H9 (cell line): ENCODE measurements around the gene FBN1. TPM values are rescaled to one million over a fixed set of nuclear protein-coding genes. Genes with fewer than 3 reads are reported as not detected.

Source experiments
- DNase-seq: peaks from one replicate; pipeline ENCODE4 v3.0.0-alpha.2; 2017
- H2AFZ ChIP-seq: one replicate; pipeline ENCODE4 v1.6.1; 2013; ENCODE audit warnings: mild to moderate bottlenecking, low read length, control low read depth, moderate library complexity
- H2AK5ac ChIP-seq: 2 replicates; pipeline ENCODE4 v1.6.1; 2013; ENCODE audit warnings: low read length, control low read depth, mixed read lengths; ENCODE audit not compliant: insufficient read length
- H2BK120ac ChIP-seq: one replicate; pipeline ENCODE4 v1.6.1; 2013; ENCODE audit warnings: low read depth, mild to moderate bottlenecking, low read length, control low read depth, inconsistent platforms; ENCODE audit not compliant: poor library complexity, severe bottlenecking
- H2BK12ac ChIP-seq: 2 replicates; pipeline ENCODE4 v1.6.1; 2013; ENCODE audit warnings: low read length, control low read depth, mixed read lengths, low read depth; ENCODE audit not compliant: insufficient read length
- H2BK15ac ChIP-seq: 2 replicates; pipeline ENCODE4 v1.6.1; 2013; ENCODE audit warnings: low read depth, low read length, control low read depth
- H2BK20ac ChIP-seq: one replicate; pipeline ENCODE4 v1.6.1; 2013; ENCODE audit warnings: low read depth, mild to moderate bottlenecking, low read length, control low read depth, inconsistent platforms; ENCODE audit not compliant: poor library complexity, severe bottlenecking
- H2BK5ac ChIP-seq: 2 replicates; pipeline ENCODE4 v1.6.1; 2013; ENCODE audit warnings: low read length, control low read depth, mixed read lengths; ENCODE audit not compliant: insufficient read length
- H3K14ac ChIP-seq: 2 replicates; pipeline ENCODE4 v1.6.1; 2013; ENCODE audit warnings: low read length, control low read depth; ENCODE audit not compliant: insufficient read depth
- H3K18ac ChIP-seq: 2 replicates; pipeline ENCODE4 v1.6.1; 2013; ENCODE audit warnings: low read depth, mild to moderate bottlenecking, mixed read lengths, low read length, control low read depth; ENCODE audit not compliant: insufficient read length
- H3K23ac ChIP-seq: 2 replicates; pipeline ENCODE4 v1.6.1; 2013; ENCODE audit warnings: low read length, control low read depth, mixed read lengths, low read depth; ENCODE audit not compliant: insufficient read length
- H3K23me2 ChIP-seq: 2 replicates; pipeline ENCODE4 v1.6.1; 2013; ENCODE audit warnings: low read depth, mild to moderate bottlenecking, mixed read lengths, low read length, control low read depth; ENCODE audit not compliant: insufficient read length, poor library complexity, severe bottlenecking
- H3K27ac ChIP-seq: 2 replicates; pipeline ENCODE4 v1.5.1; 2013; ENCODE audit warnings: low read length, control low read depth, mixed read lengths, low read depth; ENCODE audit not compliant: insufficient read length
- H3K27me3 ChIP-seq: 2 replicates; pipeline ENCODE4 v1.6.1; 2013; ENCODE audit warnings: low read length, control low read depth, inconsistent platforms; ENCODE audit not compliant: insufficient read depth
- H3K4ac ChIP-seq: 2 replicates; pipeline ENCODE4 v1.6.1; 2013; ENCODE audit warnings: low read depth, mild to moderate bottlenecking, control low read depth, inconsistent platforms, low read length, moderate library complexity
- H3K4me1 ChIP-seq: 2 replicates; pipeline ENCODE4 v1.6.1; 2013; ENCODE audit warnings: low read length, control low read depth, inconsistent platforms; ENCODE audit not compliant: insufficient read depth
- H3K4me2 ChIP-seq: 2 replicates; pipeline ENCODE4 v1.6.1; 2013; ENCODE audit warnings: low read length, control low read depth, mixed read lengths; ENCODE audit not compliant: insufficient read length, insufficient read depth
- H3K56ac ChIP-seq: 2 replicates; pipeline ENCODE4 v1.6.1; 2013; ENCODE audit warnings: low read depth, mild to moderate bottlenecking, mixed read lengths, low read length, control low read depth; ENCODE audit not compliant: insufficient read length
- H3K79me1 ChIP-seq: 2 replicates; pipeline ENCODE4 v1.6.1; 2013; ENCODE audit warnings: low read depth, mild to moderate bottlenecking, moderate library complexity, low read length, control low read depth, inconsistent platforms; ENCODE audit not compliant: insufficient read depth, poor library complexity, severe bottlenecking
- H3K79me2 ChIP-seq: 2 replicates; pipeline ENCODE4 v1.6.1; 2013; ENCODE audit warnings: low read length, control low read depth, inconsistent platforms; ENCODE audit not compliant: insufficient read depth
- H3K9ac ChIP-seq: 2 replicates; pipeline ENCODE4 v1.6.1; 2013; ENCODE audit warnings: low read length, control low read depth, mixed read lengths; ENCODE audit not compliant: insufficient read length; ENCODE audit errors: extremely low read depth
- H3K9me3 ChIP-seq: one replicate; pipeline ENCODE4 v1.6.1; 2013; ENCODE audit warnings: low read depth, low read length, inconsistent platforms; ENCODE audit not compliant: control insufficient read depth
- H3T11ph ChIP-seq: one replicate; pipeline ENCODE4 v1.6.1; 2013; ENCODE audit warnings: mild to moderate bottlenecking, low read length, control low read depth, inconsistent platforms
- H4K20me1 ChIP-seq: one replicate; pipeline ENCODE4 v1.6.1; 2013; ENCODE audit not compliant: control insufficient read depth, insufficient read length, insufficient read depth
- H4K5ac ChIP-seq: 2 replicates; pipeline ENCODE4 v1.6.1; 2013; ENCODE audit warnings: low read depth, mild to moderate bottlenecking, mixed read lengths, low read length, control low read depth; ENCODE audit not compliant: insufficient read length
- H4K8ac ChIP-seq: replicated peaks from 2 replicates; pipeline ENCODE4 v1.6.1; 2013; ENCODE audit warnings: low read length, control low read depth, mixed read lengths, low read depth; ENCODE audit not compliant: insufficient read length
- H4K91ac ChIP-seq: 2 replicates; pipeline ENCODE4 v1.6.1; 2013; ENCODE audit warnings: low read depth, mild to moderate bottlenecking, moderate library complexity, mixed read lengths, low read length, control low read depth; ENCODE audit not compliant: insufficient read length
- H3K27ac Mint-ChIP-seq, 3 experiments: 2 replicates in 2 of 3; 3 replicates in 1 of 3; pipeline ENCODE4 v1.8.0; 2020 to 2021; ENCODE audit warnings: mixed read lengths in 3 of 3, mild to moderate bottlenecking in 1 of 3, moderate library complexity in 1 of 3
- H3K27me3 Mint-ChIP-seq: 2 replicates; pipeline ENCODE4 v1.8.0; 2021; ENCODE audit warnings: low read depth, mild to moderate bottlenecking, moderate library complexity, mixed read lengths
- H3K36me3 Mint-ChIP-seq, 3 experiments: 2 replicates in 2 of 3; 3 replicates in 1 of 3; pipeline ENCODE4 v1.8.0; 2020 to 2021; ENCODE audit warnings: low read depth in 3 of 3, mixed read lengths in 3 of 3; ENCODE audit not compliant: insufficient read depth in 1 of 3
- H3K4me1 Mint-ChIP-seq, 2 experiments: 2 replicates each; pipeline ENCODE4 v1.8.0; 2020; ENCODE audit warnings: mixed read lengths in 2 of 2
- H3K4me3 Mint-ChIP-seq, 2 experiments: 2 replicates in 1 of 2; 3 replicates in 1 of 2; pipeline ENCODE4 v1.8.0; 2020 to 2021; ENCODE audit warnings: mild to moderate bottlenecking in 2 of 2, mixed read lengths in 2 of 2, moderate library complexity in 1 of 2
- H3K9me3 Mint-ChIP-seq, 2 experiments: 2 replicates in 1 of 2; 3 replicates in 1 of 2; pipeline ENCODE4 v1.8.0; 2020; ENCODE audit warnings: mild to moderate bottlenecking in 2 of 2, mixed read lengths in 2 of 2, moderate library complexity in 1 of 2
- WGBS: extraction: QIAGEN DNeasy Blood & Tissue Kit; methylation state at CpG from one replicate; pipeline ENCODE4 v1.1.7; 2013; ENCODE audit warnings: missing lambda C conversion rate, low lambda C conversion rate, mixed read lengths; ENCODE audit not compliant: insufficient read length; ENCODE audit errors: extremely low coverage; 5-methylcytosine and 5-hydroxymethylcytosine counted together
- total RNA-seq: library from RNA; stranded (reverse); gene quantifications from 2 replicates; pipeline ENCODE4 v1.2.1, GENCODE V29; 2021
- TF ChIP-seq, protein P1 (sequence below): fragments of 200-600 bp; sonication (generic); conservative IDR thresholded peaks from 3 replicates; pipeline ENCODE4 v1.8.0; 2021; ENCODE audit warnings: antibody characterized with exemption, mild to moderate bottlenecking

The FBN1 gene
- total RNA-seq, 1 experiment from 2014 or later = 3.6 TPM

DNA sequence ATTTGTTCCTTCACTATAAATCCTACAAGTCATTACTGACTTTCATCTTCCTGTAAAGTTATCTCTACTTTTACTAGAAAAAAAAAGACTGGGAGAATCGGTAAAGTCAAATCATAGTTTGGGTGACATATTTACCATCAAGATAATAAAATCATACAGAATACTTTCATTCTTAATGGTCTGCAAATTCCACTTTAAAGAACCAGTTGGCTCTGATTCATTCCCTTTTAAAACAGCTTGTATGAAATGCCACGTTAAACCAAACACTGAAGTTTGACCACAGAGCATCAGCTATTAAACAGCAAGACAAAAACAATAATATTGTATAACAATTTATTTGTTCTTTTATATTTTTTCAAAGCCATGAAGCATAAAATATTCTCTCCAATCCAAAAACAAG is 100.7 kb downstream of the FBN1 start:
- Histone ChIP-seq H3K23me2 (no peaks in the 10 kb centered on the region), H3K4me1 (no peaks in the 10 kb centered on the region), H3K27me3 (no peaks in the 10 kb centered on the region), H4K91ac (no peak overlapping the region), H2AK5ac (no peak overlapping the region), H4K5ac (no peak overlapping the region), H2BK20ac (no peak overlapping the region), H3K56ac (no peak overlapping the region), H3K14ac (no peak overlapping the region), H4K8ac (no peak overlapping the region), H3K79me1 (no peaks in the 10 kb centered on the region), H3K4ac (no peak overlapping the region), H3K18ac (no peak overlapping the region), H3T11ph (no peak overlapping the region), H4K20me1 (no peaks in the 10 kb centered on the region), H2BK12ac (no peak overlapping the region), H3K4me2 (no peak overlapping the region), H2BK120ac (no peak overlapping the region), H3K9ac (no peak overlapping the region), H3K9me3 (no peaks in the 10 kb centered on the region), H3K27ac (no peak overlapping the region), H3K23ac (no peak overlapping the region), H2BK15ac (no peak overlapping the region), H2BK5ac (no peak overlapping the region), H3K79me2 (no peaks in the 10 kb centered on the region), H2AFZ (no peak overlapping the region)
- Mint-ChIP-seq H3K4me3 (no peak overlapping the region), H3K36me3 (no peaks in the 10 kb centered on the region), H3K27ac (no peak overlapping the region), H3K27me3 (no peaks in the 10 kb centered on the region), H3K9me3 (no peaks in the 10 kb centered on the region), H3K4me1 (no peaks in the 10 kb centered on the region)
- no peak for DNase-seq
- TF ChIP-seq, protein P1, sequence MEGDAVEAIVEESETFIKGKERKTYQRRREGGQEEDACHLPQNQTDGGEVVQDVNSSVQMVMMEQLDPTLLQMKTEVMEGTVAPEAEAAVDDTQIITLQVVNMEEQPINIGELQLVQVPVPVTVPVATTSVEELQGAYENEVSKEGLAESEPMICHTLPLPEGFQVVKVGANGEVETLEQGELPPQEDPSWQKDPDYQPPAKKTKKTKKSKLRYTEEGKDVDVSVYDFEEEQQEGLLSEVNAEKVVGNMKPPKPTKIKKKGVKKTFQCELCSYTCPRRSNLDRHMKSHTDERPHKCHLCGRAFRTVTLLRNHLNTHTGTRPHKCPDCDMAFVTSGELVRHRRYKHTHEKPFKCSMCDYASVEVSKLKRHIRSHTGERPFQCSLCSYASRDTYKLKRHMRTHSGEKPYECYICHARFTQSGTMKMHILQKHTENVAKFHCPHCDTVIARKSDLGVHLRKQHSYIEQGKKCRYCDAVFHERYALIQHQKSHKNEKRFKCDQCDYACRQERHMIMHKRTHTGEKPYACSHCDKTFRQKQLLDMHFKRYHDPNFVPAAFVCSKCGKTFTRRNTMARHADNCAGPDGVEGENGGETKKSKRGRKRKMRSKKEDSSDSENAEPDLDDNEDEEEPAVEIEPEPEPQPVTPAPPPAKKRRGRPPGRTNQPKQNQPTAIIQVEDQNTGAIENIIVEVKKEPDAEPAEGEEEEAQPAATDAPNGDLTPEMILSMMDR = no peak
- WGBS = no CpG with 5 or more reads among the region's 2 CpGs
